Pons (tissue), 1 donor: Measurements from ENCODE around the gene LRRC52.

Experiments
- DNase-seq: peaks from one replicate; pipeline ENCODE4 v3.0.0-alpha.2; 2016; ENCODE audit warnings: low spot score

LRRC52 gene

GRCh38 chr1:165543532-165544438, at the start of gene LRRC52:
Gene LRRC52, plus strand, starts transcription at chr1:165544000. Its CDS starts 297 bp downstream, at chr1:165544297.
- peak; percentile 64 for DNase-seq

- no peak for DNase-seq
These were observed 48.6 kb upstream of the LRRC52 start for GRCh38 chr1:165494949-165495857.

GRCh38 chr1:165495858-165496205, 48.0 kb upstream of the LRRC52 start:
- no peak for DNase-seq

GRCh38 chr1:165496501-165496900, 47.3 kb upstream of the LRRC52 start:
- no peak for DNase-seq

- no peak for DNase-seq
These were observed 46.5 kb upstream of the LRRC52 start for GRCh38 chr1:165497069-165498013.

- DNase-seq: no peak
These were observed 42.4 kb upstream of the LRRC52 start for GRCh38 chr1:165501330-165501969.

- DNase-seq: no peak
These were observed 41.8 kb upstream of the LRRC52 start for GRCh38 chr1:165501970-165502348.

- DNase-seq: no peak
These were observed 36.2 kb upstream of the LRRC52 start for GRCh38 chr1:165507570-165507969.

GRCh38 chr1:165508291-165508690, 35.5 kb upstream of the LRRC52 start:
- DNase-seq: no peak

GRCh38 chr1:165512816-165513215, 31.0 kb upstream of the LRRC52 start:
- no peak for DNase-seq

- no peak for DNase-seq
These were observed 27.3 kb upstream of the LRRC52 start for GRCh38 chr1:165516469-165516868.

GRCh38 chr1:165520646-165521045, 23.2 kb upstream of the LRRC52 start:
- no peak for DNase-seq

GRCh38 chr1:165524639-165525285, 19.0 kb upstream of the LRRC52 start:
- peak; percentile 48 for DNase-seq

GRCh38 chr1:165525708-165526107, 18.1 kb upstream of the LRRC52 start:
- DNase-seq: peak; percentile 29

GRCh38 chr1:165527251-165528007, 16.4 kb upstream of the LRRC52 start:
- no peak for DNase-seq

- DNase-seq: no peak
These were observed 12.8 kb upstream of the LRRC52 start for GRCh38 chr1:165531021-165531420.

GRCh38 chr1:165532053-165532452, 11.7 kb upstream of the LRRC52 start:
- DNase-seq: no peak

- no peak for DNase-seq
These were observed 10.5 kb upstream of the LRRC52 start for GRCh38 chr1:165533254-165533653.

GRCh38 chr1:165536016-165536415, 7.8 kb upstream of the LRRC52 start:
- DNase-seq: no peak
